GM18867 (cell line): ENCODE measurements around the gene ASB5.
"Not testable (repeated sequence)": the region's sequence is repeated elsewhere in the genome, so short reads cannot be mapped to it uniquely, and the experiment has no call there.

Experiments
- ATAC-seq: cut with Tn5 transposase; IDR thresholded peaks from one replicate; pipeline ENCODE4 v1.9.1; 2021; ENCODE audit warnings: mild to moderate bottlenecking, moderate library complexity; ENCODE audit not compliant: unreplicated experiment

ASB5 gene

DNA sequence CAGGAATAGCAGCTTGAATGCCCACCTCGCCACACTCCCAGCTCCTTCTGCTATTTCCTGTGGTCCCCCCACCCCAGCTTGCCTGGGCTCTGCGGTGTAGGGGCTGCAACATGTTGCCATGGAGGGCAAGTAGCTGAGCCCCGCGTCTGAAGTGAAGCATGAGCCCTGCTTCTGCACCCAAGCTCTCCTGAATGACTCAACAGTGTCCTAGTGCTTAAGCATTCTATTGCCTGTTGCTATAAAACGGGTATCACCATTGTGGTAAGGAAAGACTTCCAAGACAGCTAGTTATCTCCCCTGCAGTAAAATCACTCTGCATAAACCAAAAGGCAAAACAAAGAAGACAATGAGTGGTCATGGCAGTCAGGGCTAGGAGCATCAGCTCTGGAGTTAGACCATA lies 42.3 kb downstream of the ASB5 start:
- ATAC-seq = no peak

GRCh38 chr4:176223561-176223960 lies 45.5 kb downstream of the ASB5 start:
- ATAC-seq = no peak

- no peak for ATAC-seq
Observed at GRCh38 chr4:176222149-176222548, 46.9 kb downstream of the ASB5 start.

GRCh38 chr4:176217510-176217909 lies 51.5 kb downstream of the ASB5 start:
- no peak for ATAC-seq

DNA sequence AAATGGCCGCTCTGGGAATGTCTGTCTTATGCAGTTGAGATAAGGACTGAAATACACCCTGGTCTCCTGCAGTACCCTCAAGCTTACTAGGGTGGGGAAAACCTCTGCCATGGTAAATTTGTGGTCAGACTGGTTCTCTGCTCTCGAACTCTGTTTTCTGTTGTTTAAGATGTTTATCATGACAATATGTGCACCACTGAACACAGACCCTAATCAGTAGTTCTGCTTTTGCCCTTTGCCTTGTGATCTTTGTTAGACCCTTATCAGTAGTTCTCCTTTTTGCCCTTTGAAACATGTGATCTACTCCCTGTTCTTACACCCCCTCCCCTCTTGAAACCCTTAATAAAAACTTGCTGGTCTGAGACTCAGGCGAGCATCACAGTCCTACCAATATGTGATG lies 56.7 kb downstream of the ASB5 start:
- ATAC-seq = not testable (repeated sequence)

DNA sequence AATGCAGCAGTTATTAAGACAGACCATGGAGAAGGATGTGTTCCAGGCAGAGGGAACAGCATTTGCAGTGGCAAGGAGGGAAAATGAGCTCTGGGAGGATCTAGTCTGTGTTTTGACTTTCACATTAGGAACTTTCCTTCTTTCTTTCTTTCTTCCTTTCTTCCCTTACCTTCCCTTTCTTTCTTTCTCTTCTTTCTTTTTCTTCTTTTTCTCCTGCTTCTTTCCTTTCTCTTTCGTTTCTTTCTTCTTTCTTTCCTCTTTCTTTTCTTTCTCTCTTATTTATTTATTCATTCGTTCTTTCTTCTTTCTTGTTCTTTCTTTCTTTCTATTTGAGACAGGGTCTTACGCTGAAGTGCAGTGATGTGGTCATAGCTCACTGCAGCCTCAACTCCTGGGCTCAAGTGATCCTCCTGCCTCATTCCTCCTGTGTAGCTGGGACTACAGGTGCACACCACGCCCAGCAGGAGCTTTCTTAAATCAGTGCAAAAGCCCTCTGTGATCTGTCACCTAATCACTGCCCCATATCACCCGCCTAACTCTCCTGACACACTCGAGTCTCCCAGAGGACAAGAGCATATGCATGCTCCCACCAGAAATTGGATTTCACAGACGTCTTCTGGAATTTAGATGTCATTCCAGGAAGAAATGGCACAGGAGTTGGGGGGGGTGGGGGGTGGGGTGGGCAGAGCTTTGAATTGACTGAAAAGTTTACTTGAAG lies 58.3 kb downstream of the ASB5 start:
- ATAC-seq = no peak

DNA sequence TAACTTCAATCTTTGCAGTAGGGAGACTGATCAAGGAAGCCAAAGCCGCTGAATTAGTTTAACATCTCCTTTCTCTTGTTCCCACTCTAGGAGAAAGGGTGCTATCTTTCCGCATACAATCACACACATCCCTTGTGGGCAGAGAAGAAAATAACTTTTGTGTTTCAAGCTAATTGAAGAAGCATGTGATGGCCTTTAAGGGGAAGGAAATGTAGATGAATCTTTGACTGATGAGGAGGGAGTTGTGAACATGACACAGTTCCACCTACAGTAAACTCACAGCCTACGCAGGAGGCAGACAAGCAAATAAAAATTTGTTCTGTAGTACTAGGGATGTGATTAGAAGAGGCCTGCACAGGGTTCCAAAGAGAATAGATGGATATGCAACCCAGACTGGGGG lies 58.9 kb downstream of the ASB5 start:
- ATAC-seq = no peak

- no peak for ATAC-seq
Observed at GRCh38 chr4:176209535-176209934, 59.5 kb downstream of the ASB5 start.

DNA sequence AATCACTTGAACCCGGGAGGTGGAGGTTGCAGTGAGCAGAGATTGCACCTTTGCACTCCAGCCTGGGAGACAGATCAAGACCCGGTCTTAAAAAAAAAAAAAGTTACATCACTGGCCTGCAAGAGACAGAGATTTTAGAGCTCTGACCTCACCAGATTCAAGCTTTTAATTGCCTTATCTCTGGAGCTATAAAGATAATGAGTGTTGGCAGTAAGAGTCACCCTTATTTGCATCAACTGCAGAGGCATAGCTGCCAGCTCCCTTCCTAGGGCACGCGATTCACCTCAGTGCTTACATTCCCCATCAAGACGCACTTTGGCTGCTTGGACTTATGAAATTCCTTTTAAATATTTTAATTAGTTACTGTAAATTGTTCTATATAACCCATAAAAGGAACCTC lies 61.2 kb downstream of the ASB5 start:
- no peak for ATAC-seq

DNA sequence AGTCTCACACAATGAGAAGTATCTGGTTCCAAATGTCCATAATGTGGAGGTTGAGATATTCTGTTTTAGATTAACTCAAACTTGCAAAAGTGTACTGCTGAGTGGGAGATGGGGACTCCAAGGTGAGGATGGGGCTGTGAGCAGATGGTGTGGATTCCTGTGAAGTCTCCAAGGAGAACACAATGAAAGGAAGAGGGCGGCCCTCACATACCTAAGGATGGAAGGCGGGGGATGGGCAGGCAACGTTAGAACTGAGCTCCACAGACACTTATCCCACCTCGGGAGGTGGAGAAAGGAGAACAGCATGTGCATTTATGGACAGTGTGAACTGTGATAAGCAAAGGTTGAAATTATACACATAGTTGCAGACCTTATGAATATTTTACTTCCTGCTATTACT lies 63.7 kb downstream of the ASB5 start:
- ATAC-seq = no peak

GRCh38 chr4:176198316-176198903 lies 70.6 kb downstream of the ASB5 start:
- no peak for ATAC-seq

GRCh38 chr4:176195184-176195978 lies 73.6 kb downstream of the ASB5 start, which contains the start of gene SPATA4:
SPATA4 (minus strand) TSS chr4:176195585; CDS start chr4:176195562, 23 bp downstream.
- ATAC-seq = peak; percentile 96

DNA sequence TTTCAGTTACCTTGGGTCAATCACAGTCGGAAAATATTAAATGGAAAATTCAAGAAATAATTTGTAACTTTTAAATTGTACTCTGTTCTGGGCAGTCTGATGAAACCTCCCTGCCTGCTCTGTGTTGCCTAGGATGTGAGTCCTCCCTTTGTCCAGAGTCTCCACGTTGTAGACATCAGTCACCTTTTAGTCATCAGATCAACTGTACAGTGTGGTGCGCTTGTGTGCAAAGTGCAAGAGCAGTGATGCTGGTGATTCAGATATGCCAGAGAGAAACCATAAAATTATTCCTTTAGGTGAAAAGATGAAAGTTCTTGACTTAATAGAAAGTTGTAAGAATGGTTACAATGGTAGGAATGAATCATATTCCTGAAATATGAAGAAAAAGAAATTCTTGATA lies 75.1 kb downstream of the ASB5 start:
- no peak for ATAC-seq

DNA sequence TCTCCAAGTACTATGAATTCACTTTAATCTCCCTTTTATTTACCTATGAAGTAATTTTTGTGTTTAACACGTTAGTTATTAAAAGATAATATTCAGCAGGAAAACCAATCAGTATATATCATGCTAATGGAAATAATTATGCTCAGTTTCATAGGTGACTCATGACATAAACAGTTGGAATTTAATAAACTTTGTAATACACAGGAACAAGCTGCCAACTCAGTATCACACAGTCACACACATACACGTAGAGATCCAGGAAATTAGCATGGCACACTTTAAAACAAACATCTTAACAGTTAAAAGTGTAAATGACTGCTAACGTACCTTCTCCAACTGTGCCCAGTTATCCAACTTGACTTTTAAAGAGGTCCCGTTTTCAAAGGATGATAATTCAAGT lies 75.9 kb downstream of the ASB5 start:
- no peak for ATAC-seq

- no peak for ATAC-seq
Observed at GRCh38 chr4:176191974-176192373, 77.0 kb downstream of the ASB5 start.

DNA sequence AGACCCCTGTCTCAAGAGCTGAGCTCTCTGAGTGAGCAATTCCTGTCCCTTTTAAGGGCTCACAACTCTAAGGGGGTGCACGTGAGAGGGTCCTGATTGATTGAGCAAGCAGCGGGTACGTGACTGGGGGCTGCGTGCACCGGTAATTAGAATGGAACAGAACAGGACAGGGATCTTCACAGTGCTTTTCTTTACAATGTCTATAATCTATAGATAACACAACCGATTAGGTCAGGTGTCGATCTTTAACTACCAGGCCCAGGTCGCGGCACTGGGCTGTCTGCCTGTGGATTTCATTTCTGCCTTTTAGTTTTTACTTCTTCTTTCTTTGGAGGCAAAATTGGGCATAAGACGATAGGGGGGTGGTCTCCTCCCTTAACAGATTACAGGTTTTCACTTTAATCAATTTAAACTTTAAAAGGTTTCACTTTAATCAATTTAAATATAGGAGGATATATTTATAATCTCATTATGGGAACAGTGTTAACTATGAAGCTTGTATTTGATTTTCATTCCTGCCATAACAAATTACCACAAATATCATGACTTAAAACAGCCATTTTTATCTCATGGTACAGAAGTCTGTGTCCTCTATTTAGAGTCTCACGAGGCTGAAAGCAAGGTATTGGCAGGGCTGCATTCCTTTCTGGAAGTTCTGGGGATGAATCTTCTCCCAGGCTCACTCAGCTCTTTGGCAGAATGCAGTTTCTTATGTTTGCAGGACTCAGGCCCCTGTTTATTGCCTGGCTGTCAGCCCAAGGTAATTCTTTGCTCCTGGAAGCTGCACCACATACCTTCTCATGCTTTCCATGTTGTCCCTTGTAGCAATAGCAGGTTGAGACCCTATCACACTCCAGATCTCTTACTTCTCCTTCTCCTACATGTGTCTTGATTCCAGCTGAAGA lies 78.9 kb downstream of the ASB5 start:
- no peak for ATAC-seq

DNA sequence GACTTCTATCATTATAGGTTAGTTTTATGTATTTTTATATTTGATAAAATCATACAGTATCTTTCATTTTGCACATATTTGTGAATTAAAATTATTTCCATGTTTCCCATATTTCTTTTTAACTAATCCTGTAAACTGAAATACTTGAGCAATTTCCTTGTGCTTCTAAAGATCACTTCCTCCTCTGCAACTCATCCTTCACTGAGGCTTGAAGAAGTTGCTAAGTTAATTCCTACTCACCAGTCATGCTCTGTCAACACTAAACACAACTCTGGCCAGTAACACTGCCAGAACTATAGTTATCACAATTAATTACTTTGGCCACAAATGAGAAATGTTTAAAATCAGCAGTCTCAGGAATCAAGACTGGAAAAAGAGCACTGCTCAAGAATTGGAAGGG lies 80.4 kb downstream of the ASB5 start:
- no peak for ATAC-seq

DNA sequence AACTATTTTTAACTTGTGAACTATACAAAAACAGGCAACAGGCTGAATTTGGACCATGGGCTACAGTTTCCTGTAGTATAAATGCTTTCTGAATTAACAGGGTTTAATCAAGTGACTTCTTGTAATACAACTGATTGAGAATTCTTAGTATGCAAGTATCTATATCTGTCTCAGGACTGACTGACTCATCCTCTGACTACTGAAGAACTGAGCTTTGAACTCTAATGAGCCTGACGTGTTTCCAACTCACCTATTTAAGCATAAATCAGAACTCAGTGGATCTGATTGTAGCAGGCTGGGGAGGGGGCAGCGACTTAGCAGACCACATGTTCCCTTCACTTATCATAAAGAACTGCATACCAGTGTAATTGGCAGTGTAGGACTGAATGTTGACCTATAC lies 81.4 kb downstream of the ASB5 start:
- ATAC-seq = peak; percentile 58

- no peak for ATAC-seq
Observed at GRCh38 chr4:176186671-176187395, 82.2 kb downstream of the ASB5 start.

GRCh38 chr4:176186067-176186466 lies 83.0 kb downstream of the ASB5 start:
- peak; percentile 58 for ATAC-seq
